ENCODE results near the gene RWDD4.
"Not testable (repeated sequence)": the region's sequence is repeated elsewhere in the genome, so short reads cannot be mapped to it uniquely, and the experiment has no call there.

The RWDD4 gene

GRCh38 chr4:183635321-183635720 lies 23.7 kb downstream of the RWDD4 start:
- no peak for ATAC-seq

GRCh38 chr4:183633476-183634400 lies 25.2 kb downstream of the RWDD4 start:
- ATAC-seq, result peak in 1 of 2 donors; percentile 40

DNA sequence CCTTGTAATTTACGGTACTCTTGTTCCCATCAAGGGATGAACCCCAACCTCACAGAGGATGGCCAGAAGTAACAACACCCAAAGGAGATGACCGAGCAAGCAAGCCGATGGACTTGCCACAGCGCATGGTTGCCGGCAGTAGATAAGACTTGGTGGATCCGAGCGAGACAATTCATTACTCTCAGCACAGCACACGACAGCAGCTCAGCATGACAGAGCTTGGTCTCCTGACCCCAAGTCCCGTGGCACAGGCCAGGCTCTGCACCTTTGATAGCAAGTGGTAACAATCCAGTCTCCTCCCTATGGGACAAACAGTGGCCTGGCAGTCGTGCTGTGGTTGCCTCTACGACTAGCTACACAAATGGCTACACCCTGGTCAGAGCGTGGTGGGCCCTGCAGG lies 26.3 kb downstream of the RWDD4 start:
- no peak for ATAC-seq

- ATAC-seq, result no peak
These were observed 27.3 kb downstream of the RWDD4 start for GRCh38 chr4:183631577-183632198.

- ATAC-seq, result no peak
These were observed 30.9 kb downstream of the RWDD4 start for GRCh38 chr4:183627979-183628588.

GRCh38 chr4:183627286-183627685 lies 31.7 kb downstream of the RWDD4 start:
- ATAC-seq, result not testable (repeated sequence)

- no peak for ATAC-seq
These were observed 32.8 kb downstream of the RWDD4 start for GRCh38 chr4:183626168-183626567.

GRCh38 chr4:183624548-183624947 lies 34.4 kb downstream of the RWDD4 start:
- no peak for ATAC-seq

- no peak for ATAC-seq
These were observed 37.1 kb downstream of the RWDD4 start for GRCh38 chr4:183621875-183622274.

DNA sequence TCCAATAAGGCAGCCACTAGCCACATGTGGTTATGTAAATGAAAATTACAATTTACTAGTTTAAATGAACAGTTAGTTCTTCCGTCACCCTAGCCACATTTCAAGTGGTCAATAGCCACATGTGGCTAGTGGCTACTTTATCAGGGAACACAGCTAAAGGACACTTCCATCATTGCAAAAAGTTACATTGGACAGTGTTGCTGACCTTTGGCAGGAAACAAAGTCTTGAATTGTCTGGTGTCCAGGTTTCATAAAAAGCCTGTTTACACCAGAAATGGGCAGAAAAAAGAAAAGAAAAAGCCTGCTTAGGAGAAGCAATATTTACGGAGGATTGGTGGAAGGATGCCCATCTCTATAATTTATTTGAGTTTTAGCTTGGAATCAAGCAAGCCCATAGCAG lies 38.6 kb downstream of the RWDD4 start:
- no peak for ATAC-seq

GRCh38 chr4:183618681-183619080 lies 40.3 kb downstream of the RWDD4 start:
- ATAC-seq, result no peak

DNA sequence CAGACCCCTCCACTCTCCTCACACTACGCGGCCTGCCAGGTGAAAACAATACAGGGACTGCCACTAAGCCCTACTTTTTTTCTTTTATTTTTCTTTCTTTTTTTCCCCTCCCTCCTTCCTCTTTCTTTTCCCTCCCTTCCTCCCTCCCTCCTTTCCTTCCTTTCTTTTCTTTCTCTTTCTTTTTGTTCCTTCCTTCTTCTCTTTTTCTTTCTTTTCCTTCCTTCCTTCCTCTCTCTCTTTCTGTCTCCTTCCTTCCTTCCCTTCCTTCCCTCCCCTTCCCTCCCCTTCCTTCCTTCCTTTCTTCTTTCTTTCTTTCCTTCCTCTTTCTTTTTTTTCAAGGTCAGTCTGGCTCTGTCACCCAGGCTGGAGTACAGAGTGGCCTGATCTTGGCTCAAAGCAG lies 41.9 kb downstream of the RWDD4 start:
- no peak for ATAC-seq

DNA sequence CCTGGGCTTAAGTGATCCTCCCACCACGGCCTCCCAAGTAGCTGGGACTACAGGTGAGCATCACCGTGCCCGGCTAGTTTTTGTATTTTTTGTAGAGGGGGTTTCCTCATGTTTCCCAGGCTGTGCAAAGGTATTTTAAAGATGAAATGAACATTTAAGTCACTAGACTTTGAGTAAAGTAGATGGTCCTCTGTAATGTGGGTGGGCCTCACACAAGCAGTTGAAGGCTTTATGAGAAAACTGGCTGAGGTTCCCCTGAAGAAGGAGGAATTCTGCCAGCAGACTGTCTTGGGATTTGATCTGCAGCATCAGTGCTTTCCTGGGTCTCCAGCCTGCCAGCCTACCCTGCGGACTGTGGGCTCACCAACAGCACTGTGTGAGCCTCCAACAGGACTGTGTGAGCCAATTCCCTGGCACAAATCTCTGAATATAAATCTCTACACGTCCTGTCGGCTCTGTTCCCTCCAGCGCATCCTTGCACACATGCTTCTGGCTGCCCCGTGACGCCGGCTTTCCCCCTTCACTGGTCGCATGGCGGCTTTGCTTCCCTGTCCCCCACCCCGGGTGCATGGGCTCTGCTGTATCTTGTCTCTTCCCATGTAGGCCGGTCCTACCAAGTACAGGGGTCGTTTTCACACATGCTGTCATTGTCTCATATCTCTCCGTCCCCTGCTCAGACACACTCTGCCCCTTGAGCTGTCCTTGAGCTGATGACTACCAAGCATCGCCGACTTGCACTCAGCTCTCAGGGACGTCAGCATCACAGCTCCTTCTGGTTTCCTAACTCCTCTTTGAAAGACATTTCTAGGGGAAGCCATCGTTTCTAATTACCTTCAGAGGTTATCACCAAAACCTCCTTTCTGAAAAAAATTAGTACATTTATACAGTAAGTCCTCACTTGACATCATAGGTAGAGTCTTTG lies 46.4 kb downstream of the RWDD4 start:
- ATAC-seq, result no peak

DNA sequence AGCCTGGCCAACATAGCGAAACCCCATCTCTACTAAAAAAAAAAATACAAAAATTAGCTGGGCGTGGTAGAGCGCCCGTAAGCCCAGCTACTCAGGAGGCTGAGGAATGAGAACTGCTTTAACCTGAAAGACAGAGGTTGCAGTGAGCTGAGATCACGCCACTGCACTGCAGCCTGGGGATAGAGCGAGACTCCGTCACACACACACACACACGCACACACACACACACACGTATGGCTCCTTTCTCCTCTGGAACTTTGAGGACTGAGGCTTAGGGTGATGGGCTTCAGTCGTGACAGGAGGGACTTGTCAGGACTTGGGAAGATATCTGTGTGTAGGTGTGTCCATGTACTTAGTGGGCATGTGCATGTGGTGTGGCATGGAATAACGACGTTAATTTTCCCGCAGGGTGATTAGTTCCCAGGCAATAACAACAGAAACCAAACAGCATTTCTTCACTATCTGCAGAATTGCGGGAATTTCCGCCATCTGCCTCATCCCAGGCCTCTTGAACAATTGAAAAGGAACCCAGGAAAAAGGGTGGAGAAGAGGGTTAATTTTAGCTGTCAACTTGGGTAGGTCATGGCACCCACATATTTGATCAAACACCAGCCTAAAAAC lies 47.7 kb downstream of the RWDD4 start:
- no peak for ATAC-seq

DNA sequence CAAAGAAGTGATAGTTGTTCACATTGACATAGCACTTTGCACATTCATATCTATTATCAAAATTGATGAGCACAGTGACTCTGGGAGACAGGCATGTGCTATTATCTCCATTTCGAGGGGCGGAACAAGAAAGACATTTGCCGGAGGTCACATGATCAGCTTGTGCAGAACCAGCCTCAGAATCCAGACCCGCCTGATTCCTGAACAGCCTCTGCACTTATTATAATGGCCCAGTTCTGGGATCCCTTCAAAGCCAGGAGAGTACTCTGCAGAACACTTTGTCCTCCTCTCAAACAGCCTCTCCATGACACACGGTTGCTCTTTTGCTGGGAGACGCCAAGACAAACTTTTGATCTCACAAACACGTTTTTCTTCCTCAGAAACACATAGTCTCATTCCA lies 48.4 kb downstream of the RWDD4 start:
- no peak for ATAC-seq

DNA sequence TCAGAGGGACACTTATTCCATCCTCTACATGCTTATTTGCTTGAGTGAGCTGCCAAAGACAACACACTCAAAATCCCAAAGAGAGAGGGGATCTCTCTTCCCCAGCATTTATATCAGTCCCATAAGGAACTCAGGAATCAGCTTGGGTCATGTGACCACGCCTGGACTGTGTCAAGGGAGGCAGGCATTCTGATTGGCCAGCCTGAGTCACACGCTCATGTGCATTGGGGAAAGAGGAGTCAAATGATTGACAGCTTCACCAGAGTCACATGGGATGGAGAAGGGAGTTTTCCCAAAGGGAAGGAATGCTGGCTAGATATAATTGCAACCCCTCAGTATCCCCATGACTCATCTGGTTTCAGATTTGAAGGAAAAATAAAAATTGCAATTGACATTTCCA lies 49.0 kb downstream of the RWDD4 start:
- no peak for ATAC-seq

GRCh38 chr4:183609151-183609550 lies 49.8 kb downstream of the RWDD4 start:
- no peak for ATAC-seq

- no peak for ATAC-seq
These were observed 51.1 kb downstream of the RWDD4 start for GRCh38 chr4:183607894-183608293.

GRCh38 chr4:183602557-183603027 lies 56.4 kb downstream of the RWDD4 start:
- ATAC-seq, result no peak

DNA sequence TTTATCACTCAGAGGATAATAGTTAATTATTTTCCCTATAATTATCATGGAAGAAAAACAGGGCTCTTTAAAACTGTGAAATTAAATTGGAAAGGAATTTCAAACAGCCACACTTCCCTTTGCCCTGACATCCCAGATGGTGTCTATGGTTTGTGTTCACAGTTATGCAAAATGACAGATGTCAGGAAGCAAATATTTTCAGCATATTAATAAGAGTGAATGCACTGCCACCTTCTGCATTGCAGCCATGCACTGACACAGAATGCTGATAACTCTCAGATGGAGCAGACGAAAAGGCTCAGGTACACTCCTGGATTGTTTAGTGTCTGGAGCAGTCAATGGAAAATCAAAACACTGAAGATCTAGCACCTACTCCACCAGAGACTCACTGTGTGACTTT lies 57.6 kb downstream of the RWDD4 start:
- no peak for ATAC-seq

GRCh38 chr4:183600189-183600685 lies 58.7 kb downstream of the RWDD4 start:
- no peak for ATAC-seq

GRCh38 chr4:183599690-183600089 lies 59.3 kb downstream of the RWDD4 start:
- ATAC-seq, result no peak
